Measurements from ENCODE around the gene FAM168A. TPM values are rescaled to one million over a fixed set of nuclear protein-coding genes. Genes with fewer than 3 reads are reported as not detected.

FAM168A gene
- total and polyA plus RNA-seq, 9 donors, result 16.7 to 45.5 (median 39.5) TPM

DNA sequence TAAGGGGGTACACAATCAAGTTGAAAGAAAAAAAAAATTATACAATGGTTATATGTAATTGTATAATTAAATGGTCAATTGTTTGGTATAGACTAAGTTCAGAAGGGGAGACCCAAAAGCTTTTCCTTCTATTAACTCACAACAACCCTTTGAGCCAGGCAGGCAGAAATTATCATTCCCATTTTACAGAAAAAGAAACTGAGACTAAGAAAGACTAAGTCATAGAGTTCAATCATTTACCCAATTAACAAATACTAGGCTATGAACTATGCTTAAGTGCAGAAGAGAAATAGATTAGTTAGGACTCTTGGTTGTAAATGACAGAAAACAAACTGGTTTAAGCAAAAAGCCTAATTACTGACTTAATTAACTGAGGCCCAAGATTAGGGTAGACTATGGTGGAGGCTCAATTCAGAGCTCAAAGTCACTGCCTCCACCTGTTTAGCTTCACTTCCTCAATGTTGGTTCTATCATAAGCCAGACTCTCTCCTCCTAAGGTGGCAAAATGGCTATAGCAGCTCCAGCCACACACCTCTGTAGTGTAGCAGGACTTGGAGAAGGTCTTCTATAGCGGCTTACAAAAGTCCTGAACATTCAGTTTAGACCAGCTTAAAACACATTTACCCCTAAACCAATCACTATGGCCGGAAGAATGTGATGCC lies 34.2 kb downstream of the FAM168A start:
- no peaks in the 10 kb centered on the region for H3K9me3 ChIP-seq
- no peaks in the 10 kb centered on the region for H3K36me3 ChIP-seq
- no peaks in the 10 kb centered on the region for H3K27me3 ChIP-seq
- H3K27ac ChIP-seq, result no peak overlapping the region
- H3K4me1 ChIP-seq (ENCODE audit: insufficient read depth), result no peaks in the 10 kb centered on the region
- H3K4me3 ChIP-seq, result no peak overlapping the region
- DNase-seq, result no peak
- TF ChIP-seq EP300 (IDR thresholded peaks at IDR 0.05) (no peak), POLR2A (IDR thresholded peaks at IDR 0.05) (no peak), CTCF (IDR thresholded peaks at IDR 0.05) (no peak)
- 98% methylated on average over 2 of the region's 2 CpGs for WGBS, 3 donors
- intact Hi-C loops (cut with DNase I), result no loop called here

GRCh38 chr11:73559743-73560142 lies 38.2 kb downstream of the FAM168A start:
- no peak overlapping the region for H3K4me3 ChIP-seq
- TF ChIP-seq POLR2A (IDR thresholded peaks at IDR 0.05) (no peak), CTCF (IDR thresholded peaks at IDR 0.05) (no peak), EP300 (IDR thresholded peaks at IDR 0.05) (no peak)
- H3K9me3 ChIP-seq, result no peaks in the 10 kb centered on the region
- H3K36me3 ChIP-seq, result no peaks in the 10 kb centered on the region
- no peaks in the 10 kb centered on the region for H3K4me1 ChIP-seq (ENCODE audit: insufficient read depth)
- intact Hi-C loops (cut with DNase I), result no loop called here
- H3K27me3 ChIP-seq, result no peaks in the 10 kb centered on the region
- no peak overlapping the region for H3K27ac ChIP-seq
- no peak for DNase-seq

DNA sequence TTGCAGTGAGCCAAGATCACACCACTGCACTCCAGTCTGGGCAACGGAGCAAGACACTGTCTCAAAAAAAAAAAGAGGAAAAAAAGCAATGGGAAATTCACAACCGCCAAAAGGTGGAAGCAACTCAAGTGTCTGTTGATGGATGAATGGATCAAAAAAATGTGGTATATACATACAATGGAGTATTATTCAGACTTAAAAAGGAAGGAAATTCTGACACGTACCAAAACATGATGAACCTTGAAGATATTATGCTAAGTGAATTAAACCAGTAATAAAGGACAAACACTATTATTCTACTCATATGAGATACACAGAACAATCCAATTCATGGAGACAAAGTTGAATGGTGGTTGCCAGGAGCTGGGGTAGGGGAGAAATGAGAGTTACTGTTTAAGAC lies 40.9 kb downstream of the FAM168A start:
- H3K4me1 ChIP-seq (ENCODE audit: insufficient read depth), result no peaks in the 10 kb centered on the region
- no peaks in the 10 kb centered on the region for H3K9me3 ChIP-seq
- DNase-seq, result no peak
- no peak overlapping the region for H3K4me3 ChIP-seq
- WGBS, 3 donors, result 94 to 97% (median 97%) methylated on average over 3 of the region's 3 CpGs
- TF ChIP-seq POLR2A (IDR thresholded peaks at IDR 0.05), result no peak
- no peaks in the 10 kb centered on the region for H3K27me3 ChIP-seq
- no peak overlapping the region for H3K27ac ChIP-seq
- no peaks in the 10 kb centered on the region for H3K36me3 ChIP-seq
- intact Hi-C loops (cut with DNase I), result no loop called here

DNA sequence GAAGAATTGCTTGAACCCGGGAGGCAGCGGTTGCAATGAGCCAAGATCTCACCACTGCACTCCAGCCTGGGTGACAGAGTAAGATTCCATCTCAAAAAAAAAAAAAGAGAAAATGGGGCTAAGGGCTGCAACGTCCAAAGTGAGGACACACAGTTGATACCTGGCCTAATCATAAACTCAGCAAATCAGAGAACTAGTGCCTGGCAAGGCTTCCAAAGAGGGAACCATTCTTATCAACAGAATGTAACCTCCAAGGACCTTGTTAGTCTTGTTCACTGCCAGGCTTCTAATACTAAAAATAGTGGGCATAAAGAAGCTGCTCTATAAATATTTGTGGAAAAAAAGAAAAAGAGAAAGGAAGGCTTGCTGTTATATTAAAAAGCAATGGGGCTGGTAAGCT lies 42.3 kb downstream of the FAM168A start:
- no peaks in the 10 kb centered on the region for H3K4me1 ChIP-seq (ENCODE audit: insufficient read depth)
- H3K27ac ChIP-seq, result no peak overlapping the region
- WGBS, 3 donors, result 84 to 89% (median 87%) methylated on average over 3 of the region's 3 CpGs
- H3K36me3 ChIP-seq, result no peaks in the 10 kb centered on the region
- intact Hi-C loops (cut with DNase I), result no loop called here
- no peaks in the 10 kb centered on the region for H3K9me3 ChIP-seq
- no peak for TF ChIP-seq CTCF (IDR thresholded peaks at IDR 0.05)
- TF ChIP-seq EP300 (IDR thresholded peaks at IDR 0.05), result no peak
- TF ChIP-seq POLR2A (IDR thresholded peaks at IDR 0.05), result no peak
- H3K4me3 ChIP-seq, result no peak overlapping the region
- H3K27me3 ChIP-seq, result no peaks in the 10 kb centered on the region
- DNase-seq, result no peak

DNA sequence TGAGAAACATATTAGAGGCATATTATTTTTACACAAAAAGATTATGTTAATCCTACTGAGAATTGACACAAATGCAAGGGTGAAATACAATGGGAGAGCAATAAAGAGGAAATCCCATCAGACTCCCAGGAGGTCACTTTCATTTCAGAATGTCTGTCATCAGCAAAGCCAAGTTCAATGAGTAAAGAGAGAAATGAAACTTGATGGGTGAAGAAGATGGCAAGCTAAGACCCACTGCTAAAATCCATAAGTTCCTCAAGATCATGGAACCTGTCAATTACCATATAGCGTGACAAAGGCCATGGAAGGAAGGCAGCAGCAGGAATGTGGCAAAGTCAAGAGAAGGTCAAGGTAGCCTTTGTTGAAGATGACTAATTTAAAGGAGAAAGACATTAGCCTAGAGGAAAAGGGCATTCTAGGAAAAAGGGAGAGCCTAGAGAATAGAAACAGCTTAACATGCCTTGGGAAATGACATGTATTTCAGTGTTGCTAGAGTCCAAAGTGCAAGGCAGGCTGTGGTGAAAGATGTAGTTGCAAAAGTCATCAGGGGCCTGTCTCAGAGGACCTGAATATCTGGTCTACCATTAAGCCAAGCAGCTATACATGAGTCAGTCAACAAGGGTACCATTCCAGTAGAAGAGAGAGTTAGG lies 43.1 kb downstream of the FAM168A start:
- DNase-seq, result no peak
- no peak for TF ChIP-seq CTCF (IDR thresholded peaks at IDR 0.05)
- no peak for TF ChIP-seq EP300 (IDR thresholded peaks at IDR 0.05)
- TF ChIP-seq POLR2A (IDR thresholded peaks at IDR 0.05), result no peak
- no peaks in the 10 kb centered on the region for H3K36me3 ChIP-seq
- H3K9me3 ChIP-seq, result no peaks in the 10 kb centered on the region
- 94 to 98% (median 98%) methylated on average over 1 of the region's 1 CpG for WGBS, 3 donors
- no peak overlapping the region for H3K27ac ChIP-seq
- no peak overlapping the region for H3K4me3 ChIP-seq
- no peaks in the 10 kb centered on the region for H3K27me3 ChIP-seq
- intact Hi-C loops (cut with DNase I), result no loop called here
- no peaks in the 10 kb centered on the region for H3K4me1 ChIP-seq (ENCODE audit: insufficient read depth)

Measured in ovary (tissue), 9 donors.